ENCODE data around the gene FBP1.

Gene FBP1

DNA sequence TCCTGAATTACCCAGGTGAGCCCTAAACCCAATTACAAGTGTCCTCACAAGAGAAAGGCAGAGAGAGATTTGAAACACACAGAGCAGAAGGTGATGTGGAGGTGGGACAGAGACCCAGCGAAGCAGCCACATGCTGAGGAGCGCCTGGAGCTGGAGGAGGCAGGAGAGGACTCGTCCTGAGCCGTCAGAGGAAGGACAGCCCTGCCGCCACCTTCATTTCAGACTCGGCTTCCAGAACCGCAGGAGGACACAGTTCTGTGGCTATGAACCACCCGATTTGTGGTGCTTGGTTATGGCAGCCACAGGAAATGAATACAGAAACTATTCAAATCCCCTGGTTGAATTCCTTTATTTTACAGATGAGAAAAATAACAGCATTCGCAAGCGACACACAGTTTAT lies 16.4 kb upstream of the FBP1 start:
- no peak for FAIRE-seq

DNA sequence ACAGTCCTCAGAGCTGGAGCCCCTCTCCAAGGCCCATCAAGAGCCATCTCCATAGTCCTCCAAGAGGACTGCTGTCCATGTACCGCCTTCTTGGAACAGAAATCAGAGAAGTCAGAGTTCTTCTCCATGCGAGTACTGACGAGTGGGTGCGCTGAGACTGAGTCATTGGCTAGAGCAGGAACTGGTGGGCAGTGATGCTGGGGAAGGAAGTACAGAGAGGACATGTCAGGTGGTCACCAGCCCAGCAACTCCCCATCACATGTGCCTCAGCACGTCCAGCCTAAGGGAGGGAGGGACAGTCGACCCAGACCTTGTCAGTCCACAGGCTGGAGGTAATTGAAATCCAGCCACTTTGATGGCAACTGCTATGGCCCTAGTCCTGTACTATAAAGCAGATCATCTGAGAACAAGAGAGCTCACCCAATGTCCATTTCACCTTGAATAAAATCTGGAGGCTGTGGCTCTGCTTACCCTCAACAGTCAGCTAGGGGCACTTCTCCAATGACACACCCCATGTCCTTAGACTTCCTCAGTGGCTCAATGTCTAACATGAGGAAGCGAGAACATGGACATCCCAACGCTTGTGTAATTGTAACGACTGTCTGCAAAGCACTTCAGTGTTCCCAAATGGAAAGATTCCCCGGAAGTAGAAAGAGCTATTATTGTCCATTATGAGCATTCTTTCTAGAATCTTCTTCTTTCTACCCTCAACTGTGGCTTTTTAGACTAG lies 15.0 kb upstream of the FBP1 start:
- FAIRE-seq = no peak

DNA sequence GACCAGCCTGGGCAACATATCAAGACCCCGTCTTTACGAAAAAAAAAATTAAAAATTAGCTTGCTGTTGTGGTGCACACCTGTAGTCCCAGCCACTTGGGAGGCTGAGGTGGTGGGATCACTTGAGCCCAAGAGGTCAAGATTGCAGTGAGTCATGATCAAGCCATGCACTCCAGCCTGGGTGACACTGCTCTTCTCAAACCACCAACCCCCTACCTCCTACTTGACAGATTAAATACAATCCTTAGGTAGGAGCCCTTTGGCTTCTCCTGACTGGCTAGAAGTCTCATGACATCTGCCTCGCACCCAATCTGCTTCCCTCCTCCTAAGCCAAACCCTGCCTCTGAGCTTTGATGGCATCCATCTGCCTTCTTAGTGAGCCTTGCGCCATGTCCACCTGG lies 11.6 kb upstream of the FBP1 start:
- FAIRE-seq = no peak

DNA sequence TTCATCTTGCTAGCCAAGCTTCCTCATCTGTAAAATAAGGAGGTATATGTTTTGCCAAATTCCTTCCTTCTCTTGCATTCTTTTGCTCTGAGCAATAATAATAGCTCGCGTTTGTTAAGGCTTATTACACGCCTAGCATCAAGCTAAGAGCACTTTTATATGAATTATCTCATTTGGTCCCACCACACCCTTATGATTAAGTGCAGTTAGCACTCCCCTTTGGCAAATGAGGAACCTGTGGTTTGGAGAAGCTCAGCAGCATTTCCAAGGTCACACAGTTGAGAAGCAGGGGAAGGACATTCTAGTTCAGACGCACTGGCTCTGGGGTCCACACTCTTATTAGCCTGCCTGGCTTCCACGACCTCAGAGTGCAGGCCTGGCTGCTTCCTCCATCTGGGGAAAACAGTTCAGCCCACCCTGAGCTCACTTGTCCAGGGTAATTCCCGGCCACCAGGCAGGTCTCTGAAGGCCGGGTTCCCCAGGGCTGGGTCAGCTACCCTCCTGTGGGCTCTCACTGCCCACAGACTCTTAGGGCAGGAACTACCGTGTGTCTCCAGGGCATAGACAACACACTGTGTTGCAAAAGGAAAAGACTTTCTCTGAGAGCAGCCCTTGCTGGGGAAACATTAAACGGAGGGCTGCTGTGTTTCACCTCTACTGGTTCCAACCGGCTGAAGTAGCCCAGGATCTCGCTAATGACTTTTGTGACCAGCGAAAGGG lies 9.9 kb upstream of the FBP1 start:
- FAIRE-seq = no peak

DNA sequence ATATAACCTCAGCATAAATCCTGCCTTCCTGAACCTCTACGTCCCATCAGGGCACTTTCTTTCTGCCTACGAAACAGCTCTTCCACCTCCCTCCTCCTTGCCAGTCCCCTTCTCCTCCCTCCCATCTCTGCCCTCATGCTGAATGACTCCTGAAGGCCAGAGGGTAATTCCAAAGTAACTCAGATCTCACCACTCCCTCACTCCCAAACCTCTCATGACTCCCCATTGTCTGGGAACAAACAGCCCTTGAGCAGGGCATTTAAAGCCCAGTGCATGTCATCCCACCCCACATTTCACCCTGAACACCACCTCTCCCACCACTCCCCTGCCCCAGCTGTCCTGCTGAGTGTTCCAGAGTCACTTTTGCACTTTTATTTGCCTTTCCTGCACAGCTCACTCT lies 8.9 kb upstream of the FBP1 start:
- no peak for FAIRE-seq

DNA sequence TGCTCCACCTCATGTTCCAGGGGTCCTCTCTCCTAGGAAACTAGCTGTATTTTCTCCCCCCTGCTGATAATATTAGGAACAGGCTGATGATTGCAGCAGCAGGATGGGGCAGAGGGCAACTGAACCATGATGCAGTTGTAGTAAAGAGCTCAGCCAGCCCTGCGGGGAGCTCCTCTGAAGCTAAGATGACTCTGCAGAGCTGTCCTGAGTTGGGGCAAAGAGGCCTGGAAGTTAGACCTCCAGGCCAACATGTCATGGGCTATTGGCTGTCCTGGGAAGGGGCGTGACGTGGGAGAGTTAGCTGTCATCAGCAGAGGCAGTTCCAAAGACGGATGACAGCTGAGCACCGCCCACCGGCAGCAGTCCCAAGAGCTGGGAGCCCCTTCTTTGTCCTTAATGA lies 6.6 kb upstream of the FBP1 start:
- FAIRE-seq = no peak

DNA sequence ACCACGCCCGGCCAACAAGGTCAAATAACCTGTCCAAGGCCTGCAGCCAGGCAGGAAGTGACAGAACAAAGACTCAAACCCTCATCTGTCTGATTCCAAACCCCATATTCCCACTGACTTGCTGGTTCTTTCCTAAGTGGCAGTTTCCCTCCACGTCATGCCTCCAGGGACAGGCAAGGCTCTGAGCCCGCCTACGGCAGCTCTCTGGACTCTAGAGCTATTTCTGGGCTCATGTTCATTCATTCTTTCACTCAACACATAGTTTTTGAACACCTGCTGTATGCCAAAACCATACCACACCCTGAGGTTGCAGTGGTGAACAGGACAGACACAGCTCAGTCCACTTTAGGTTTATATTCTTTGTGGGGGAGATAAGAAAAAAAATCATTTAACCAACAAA lies 5.2 kb upstream of the FBP1 start:
- no peak for FAIRE-seq

DNA sequence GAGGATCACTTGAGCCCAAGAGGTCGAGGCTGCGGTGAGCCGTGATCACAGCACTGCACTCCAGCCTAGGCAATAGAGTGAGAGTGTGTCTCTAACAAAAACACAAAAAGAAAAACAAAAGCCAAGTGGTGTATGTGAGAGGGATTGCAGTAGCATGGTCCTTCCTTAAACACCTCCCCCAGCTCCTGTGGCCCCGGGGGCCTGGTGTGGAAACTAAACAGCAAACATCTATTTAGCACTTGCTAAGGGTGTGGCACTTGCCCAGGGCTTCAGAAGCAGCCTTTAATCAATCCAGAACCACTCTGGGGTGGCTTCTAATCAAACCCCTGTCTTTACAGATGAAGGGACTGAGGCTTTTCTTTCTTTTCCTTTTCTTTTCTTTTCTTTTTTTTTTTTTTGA lies 4.4 kb upstream of the FBP1 start:
- no peak for FAIRE-seq

DNA sequence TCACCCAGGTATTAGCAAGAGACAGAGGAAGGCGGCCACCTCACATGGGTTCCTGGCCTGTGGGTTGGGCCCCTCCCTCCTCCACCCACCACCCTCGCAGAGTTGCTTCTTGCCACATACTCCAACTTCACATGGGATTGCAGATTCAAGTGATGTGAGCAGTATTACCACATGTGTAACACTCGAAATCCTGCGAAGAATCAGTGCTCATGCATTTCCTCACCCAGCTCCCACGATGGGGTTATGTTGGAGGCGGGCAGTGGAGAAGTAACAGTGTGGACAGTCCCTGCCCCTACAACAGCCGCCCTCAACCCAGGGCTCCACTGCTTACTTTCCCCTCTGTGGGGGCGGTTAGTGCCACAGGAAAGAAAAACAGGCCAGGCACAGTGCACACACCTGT lies 3.9 kb upstream of the FBP1 start:
- no peak for FAIRE-seq

DNA sequence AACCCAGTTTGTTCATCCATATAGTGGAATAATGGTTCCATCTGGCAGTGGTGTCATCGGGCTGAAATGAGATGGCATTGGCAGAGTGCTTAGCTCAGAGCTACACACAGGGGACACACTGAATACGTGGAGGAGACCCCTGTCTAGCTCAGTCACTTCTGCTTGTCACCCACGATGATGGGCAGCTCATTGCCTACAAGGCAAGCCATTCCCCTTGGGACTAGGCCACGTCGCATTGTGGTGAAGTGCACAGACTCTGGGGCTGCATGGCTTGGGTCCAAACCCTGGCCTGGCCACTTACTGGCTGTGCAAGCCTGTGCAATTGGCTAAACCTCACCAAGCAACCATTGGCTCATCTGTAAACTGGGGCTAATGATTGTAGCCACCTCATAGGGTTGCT lies 3.2 kb upstream of the FBP1 start:
- no peak for FAIRE-seq

DNA sequence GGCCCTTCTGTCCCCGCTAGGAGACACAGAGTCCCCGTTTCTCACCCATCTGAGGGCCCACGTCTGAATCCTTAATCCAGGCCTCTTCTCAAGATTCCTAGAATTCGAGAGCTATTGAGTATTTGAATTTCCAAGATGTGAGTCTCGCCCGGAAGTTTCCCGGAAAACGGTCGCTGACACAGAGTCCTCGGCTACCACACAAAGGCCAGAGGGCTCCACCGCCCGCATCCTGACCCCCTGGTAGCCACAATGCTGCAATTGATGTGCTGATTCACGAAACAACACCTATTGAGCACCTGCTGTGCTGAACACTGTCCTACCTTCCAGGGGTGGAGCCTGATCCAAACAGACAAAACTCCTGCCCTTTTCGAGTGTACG lies 670 bp upstream of the FBP1 start:
- no peak for FAIRE-seq

DNA sequence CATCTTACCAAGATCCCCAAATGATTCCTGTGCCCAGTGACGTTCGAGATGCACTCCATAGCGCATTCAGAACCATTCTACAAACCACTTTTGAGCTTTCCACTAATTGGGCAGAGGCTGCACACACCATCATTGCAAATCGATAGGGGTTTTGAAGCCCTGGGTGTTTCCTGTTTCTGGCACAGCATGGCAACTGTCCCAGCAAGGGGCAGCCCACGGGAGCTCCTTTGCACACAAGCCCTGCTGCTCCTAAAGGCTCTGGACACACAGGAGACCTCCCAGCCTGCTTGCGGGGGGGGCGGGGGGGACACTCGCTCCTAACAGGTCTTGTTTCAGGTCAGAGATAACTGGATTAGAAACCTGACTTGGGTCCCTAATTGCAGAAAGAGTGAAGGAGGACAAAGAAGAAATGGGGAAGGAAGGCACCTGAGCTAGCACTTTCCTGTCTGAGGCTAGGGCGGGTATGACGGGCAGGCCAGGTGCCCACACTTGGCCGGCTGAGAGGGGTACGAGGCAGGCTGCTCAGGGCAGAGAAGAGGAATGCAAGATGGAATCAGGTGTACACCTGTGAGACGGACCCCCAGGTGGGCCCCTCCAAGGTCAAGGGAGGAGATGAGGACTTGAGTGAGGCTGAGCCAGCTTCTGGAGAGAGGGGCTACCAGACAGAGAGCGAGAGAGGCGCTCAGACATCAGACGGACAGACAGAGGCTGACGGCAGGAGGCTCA lies 820 bp downstream of the FBP1 start:
- no peak for FAIRE-seq

DNA sequence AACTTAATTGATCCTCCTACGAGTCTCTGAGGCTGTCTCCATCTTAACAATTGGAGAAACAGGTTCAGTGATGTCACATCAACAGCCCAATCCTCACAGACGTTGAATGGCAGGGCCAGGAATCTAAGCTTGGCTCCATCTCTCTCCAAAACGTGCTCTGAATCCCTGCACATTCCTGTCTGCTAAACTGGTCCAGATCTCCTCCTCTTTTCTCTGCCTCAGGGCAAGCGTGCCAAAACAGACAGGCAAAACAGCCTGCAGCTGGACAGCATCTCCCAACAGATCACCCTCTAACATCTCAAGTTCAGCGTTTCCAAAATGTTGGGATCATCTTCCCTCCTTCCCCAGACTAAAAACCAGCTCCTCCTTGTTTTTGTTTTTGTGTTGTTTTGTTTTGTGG lies 6.6 kb downstream of the FBP1 start:
- FAIRE-seq = no peak

DNA sequence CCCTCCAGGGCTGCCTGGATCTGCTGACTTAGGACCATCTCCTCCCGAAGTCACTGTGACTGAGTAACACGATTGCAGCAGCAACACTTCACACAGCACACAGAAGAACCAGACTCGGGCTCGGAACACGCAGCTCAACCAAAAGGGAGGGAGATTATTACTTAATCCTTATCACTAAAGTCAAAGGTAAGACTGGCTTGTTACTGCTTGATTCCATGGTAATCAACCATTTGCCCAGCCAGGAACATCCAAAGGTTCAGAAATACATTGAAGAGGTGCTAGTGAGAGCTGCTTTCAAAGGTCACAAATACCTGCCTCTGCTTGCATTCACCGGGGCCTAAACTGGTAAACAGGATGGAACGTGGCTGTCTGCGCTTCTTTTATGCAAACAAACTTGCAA lies 7.7 kb downstream of the FBP1 start:
- FAIRE-seq = no peak

DNA sequence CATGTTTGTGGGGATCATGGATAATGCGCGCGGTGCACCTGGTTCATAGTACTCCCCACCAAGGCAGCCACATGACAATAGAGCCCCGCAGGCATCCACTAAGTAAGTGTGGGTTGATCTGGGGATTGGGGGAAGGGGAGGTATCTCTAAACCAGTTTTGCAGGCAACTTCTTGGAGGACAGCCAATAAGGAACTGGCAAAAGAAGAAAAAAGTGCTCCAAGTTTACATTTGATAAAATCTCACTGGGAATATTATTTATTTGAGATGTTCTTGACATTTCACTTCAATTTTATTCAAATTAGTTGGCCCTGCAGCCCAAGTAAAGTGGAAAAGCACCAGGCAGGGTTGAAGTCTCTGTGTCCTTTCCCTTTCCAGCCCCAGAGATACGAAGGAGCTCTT lies 8.5 kb downstream of the FBP1 start:
- no peak for FAIRE-seq

DNA sequence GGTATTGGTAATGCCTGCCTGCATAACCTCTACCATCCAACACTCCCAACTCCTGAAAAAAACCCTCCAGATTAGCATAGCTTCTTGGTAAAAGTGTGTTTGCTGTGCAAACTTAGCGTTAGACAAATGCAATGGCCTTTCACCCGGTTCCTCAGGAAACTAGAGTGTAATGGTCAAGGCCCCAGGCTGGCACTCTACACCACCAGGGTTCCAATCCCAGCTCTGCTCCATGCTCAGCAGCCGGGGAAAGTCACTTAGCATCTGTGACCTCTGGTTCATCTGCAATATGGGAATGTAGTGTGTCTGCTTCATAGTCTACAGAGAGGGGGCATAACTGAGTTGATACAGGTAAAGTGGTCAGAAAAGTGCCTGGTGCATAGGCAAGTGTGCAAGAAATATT lies 9.0 kb downstream of the FBP1 start:
- no peak for FAIRE-seq

DNA sequence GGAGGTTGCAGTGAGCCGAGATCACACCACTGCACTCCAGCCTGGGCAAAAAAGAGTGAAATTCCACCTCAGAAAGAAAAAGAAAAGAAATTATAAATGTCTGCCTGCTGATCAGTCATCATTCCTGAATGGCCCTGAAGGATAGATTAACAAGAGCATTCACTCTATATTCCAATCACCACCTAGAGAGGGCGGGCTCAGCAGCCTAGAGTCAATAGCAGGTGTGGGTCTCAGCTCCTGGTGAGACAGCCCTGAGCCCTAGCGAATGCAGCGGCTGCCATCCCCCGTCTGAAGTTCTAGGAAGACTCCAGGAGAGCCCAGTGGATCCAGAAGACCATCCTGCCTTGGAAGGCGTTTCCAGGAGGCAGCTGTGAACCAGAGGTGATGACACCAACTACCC lies 12.0 kb downstream of the FBP1 start:
- no peak for FAIRE-seq

DNA sequence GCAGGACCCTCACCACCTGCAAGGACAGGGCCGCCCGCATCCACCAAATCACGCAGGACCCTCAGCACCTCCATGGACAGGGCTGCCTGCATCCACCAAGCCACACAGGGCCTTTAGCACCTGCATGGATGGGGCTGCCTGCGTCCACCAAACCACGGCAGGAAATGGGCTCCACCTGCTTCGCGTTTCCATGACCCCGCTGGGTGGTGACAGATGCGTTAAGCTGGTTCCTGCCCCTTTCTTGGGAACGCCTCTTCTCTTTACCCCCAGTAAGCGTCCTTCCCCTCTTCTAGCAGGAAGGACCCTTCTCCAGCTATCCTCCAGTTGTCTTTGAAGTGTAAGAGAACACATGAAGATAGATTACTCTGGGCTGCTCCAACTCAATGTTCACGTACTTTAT lies 13.5 kb downstream of the FBP1 start:
- no peak for FAIRE-seq

DNA sequence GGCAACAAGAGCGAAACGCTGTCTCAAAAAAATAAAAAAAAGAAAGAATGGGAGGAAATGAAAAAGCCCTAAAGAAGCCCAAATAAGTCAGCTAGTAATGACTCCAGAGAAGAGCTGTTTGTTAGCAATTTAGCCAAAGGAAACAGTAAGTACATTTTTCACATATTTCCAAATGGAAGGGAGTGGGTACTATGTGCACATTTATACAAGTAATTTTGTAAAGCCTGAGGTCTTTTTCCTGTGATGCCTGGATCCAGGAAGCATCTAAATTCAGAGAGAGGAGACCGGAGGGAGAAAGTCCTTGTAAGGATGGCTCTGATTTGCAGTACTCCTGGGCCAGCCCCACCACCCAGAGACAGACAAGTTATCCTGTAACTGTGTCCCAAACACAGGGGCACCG lies 14.7 kb downstream of the FBP1 start:
- no peak for FAIRE-seq

DNA sequence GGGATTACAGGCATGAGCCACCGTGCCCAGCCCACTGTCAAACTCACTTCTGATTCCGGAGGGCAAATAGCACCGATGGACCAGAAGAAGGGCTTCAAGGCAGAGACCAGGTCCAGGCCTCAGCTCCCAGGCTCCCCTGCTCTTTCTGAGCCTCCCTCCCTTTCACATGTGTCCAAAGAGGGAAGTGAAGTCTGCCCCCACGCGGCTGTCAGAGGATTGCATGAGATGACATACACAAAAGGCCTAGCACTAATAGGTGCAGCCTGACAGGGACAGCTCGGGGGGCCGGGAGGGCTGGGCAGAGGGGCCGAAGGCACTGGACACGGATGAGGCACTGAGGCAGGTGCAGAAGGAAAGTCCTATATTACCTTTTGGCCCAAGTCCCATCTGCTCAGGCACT lies 16.1 kb downstream of the FBP1 start:
- no peak for FAIRE-seq

DNA sequence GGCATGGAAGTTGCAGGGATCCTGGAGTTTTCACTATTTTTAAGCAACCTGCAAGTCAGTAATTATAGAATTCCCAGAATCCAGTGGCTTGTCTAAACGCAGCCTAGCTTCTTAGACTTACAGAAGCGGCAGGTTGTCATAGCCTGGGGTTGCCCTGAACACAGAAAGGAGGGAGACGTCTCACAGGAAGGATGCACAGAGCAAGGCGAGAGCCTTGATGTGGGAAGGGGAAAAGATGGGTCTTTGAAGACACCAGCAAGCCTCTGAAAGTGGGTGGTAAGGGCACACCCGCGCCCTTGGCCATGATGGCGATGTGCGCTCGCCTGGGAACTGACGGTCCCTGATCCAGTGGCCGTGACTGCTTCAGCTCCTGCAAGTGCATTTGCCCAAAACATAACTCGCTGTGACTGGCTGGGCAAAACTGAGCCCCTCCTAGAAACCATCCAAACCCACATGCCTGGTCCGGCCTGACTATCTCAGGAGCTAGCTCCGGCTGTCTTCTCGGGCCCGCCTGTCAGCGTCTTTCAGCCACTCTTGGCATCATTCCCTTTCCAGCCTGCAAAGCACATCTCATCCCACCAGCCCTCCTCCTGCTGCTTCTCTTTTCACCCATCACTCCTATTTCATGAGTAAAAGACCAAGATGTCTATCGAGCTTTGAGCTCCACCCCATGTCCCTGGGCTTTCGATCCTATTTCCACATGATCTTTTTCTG lies 17.1 kb downstream of the FBP1 start:
- FAIRE-seq = no peak

DNA sequence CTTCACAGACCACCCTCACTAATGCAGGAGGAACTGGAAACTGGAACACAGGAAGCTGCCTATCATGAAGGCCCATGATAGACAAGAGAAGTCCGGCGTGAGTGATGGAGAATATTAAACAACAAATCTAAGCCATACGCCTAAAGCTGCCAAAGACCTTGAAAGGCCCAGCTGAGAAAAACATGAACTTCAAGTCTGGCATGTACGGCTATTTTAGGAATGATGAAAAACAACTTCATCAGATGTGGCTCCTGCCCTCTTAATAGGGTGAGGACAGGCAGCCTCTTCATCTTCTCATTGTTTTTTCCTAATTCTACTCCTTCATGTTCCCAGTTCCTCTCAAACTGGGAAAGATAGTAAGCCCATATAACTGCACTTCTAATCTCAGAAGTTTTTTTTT lies 20.3 kb downstream of the FBP1 start:
- FAIRE-seq = no peak

DNA sequence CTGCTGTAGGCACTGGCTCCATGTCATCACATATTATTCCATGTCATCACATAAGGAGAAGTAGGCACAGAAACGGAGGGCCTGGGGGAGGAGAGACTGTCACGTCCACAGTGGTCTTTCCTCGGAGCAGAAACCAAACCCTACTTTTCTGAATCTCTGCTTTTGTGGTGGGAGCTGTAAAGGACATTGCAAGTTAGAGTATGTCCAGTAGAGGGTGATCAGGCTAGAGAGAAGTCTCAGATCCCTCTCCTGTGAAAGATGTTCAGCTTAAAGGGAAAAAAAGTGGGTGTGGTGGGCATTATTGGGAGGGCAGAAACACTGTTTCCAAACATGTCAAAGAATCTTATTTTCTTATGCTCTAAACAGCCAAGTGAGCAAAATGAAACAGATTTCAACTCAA lies 26.3 kb downstream of the FBP1 start:
- no peak for FAIRE-seq

DNA sequence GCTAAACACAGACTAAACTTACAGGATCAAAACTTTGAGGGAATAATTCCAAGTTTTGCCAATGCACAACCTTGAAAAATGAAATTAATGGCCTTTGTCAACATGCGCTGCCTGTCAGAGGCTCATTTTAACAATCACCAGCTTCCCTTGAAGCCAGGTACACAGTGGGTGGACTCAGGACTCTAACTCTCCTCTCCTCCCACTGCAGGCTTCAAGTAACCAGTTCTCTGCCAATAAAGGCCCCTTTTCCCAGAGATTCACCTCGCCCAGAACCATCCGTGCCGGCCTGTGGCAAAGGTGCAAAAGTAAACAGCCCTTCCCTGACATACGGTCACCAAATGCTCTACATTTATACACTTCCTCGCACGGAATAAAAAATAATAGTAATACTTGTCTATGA lies 27.2 kb downstream of the FBP1 start:
- FAIRE-seq = no peak
